ENCODE data around the gene SASS6. TPM values are rescaled to one million over a fixed set of nuclear protein-coding genes. Genes with fewer than 3 reads are reported as not detected.

SASS6 gene, protein sequence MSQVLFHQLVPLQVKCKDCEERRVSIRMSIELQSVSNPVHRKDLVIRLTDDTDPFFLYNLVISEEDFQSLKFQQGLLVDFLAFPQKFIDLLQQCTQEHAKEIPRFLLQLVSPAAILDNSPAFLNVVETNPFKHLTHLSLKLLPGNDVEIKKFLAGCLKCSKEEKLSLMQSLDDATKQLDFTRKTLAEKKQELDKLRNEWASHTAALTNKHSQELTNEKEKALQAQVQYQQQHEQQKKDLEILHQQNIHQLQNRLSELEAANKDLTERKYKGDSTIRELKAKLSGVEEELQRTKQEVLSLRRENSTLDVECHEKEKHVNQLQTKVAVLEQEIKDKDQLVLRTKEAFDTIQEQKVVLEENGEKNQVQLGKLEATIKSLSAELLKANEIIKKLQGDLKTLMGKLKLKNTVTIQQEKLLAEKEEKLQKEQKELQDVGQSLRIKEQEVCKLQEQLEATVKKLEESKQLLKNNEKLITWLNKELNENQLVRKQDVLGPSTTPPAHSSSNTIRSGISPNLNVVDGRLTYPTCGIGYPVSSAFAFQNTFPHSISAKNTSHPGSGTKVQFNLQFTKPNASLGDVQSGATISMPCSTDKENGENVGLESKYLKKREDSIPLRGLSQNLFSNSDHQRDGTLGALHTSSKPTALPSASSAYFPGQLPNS
- total RNA-seq, result 4.5 TPM in 2 replicates

GRCh38 chr1:100132566-100133477 lies at the start of gene SASS6, which contains the start of gene TRMT13:
Gene SASS6 (minus strand): TSS chr1:100132930. CDS start chr1:100132814, 116 bp downstream.
Gene TRMT13 (plus strand): TSS chr1:100133163. CDS start chr1:100133169, 6 bp downstream.
- peak; percentile 97 for DNase-seq (ENCODE audit: low read depth)

- no peak for DNase-seq (ENCODE audit: low read depth)
Observed at GRCh38 chr1:100178091-100178490, 45.4 kb upstream of the SASS6 start, which contains the start of gene LRRC39. Gene LRRC39 (minus strand): TSS chr1:100178256. CDS start chr1:100168516, 9,740 bp downstream.

GRCh38 chr1:100177295-100178041 lies 44.7 kb upstream of the SASS6 start:
- DNase-seq (ENCODE audit: low read depth), result no peak

DNA sequence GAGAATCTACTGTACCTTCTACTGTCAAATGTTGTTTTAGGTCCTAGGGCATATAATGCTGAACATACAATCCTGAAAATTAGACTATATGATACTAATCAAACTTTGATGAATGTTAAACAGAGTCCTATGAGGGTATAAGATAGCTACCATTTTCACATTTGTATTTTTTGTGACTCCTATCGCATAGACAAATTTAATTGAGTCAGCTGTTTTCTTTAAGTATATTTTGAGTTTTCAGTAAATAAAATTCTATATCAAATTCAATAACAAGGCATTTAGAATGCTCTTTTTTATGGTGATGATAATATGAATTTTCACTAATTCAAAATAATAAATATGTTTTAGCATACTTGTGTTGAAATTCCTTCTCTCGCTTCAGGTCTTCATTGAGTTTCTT lies 35.3 kb upstream of the SASS6 start:
- DNase-seq (ENCODE audit: low read depth), result no peak

DNA sequence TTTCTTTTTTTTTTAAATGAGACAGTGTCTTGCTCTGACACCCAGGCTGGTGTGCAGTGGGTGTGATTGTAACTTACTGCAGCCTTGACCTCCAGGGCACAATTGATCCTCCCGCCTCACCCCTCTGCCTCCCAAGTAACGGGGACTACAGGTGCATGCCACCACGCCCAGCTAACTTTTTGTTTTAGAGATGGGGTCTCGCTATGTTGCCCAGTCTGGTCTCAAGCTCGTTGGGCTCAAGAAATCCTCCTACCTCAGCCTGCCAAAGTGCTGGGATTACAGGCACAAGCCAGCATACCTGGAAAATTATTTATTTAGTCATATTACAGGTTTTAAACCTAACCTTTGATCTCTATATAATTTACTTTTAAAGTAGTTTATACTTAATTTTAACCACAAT lies 32.0 kb upstream of the SASS6 start:
- DNase-seq (ENCODE audit: low read depth), result no peak

GRCh38 chr1:100164216-100164615 lies 31.5 kb upstream of the SASS6 start:
- DNase-seq (ENCODE audit: low read depth), result no peak

GRCh38 chr1:100162881-100163280 lies 30.2 kb upstream of the SASS6 start:
- no peak for DNase-seq (ENCODE audit: low read depth)

DNA sequence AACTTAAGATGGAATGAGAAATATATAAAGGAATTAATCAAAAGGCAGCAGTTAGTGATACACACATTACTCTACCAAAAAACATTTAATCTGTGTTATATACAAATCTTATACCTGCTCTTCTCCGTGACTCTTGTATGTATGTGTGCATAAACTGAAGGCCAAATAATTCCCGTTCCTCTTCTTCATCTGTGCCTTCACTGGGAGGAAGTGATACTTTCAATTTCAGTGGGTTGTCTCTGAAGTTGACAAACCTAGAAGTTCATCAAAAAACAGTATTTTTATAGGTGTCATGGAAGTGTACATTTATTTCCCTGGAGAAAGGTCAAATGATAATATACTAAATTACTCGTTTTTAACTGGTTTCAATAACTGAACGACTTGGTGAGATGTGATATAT lies 19.5 kb upstream of the SASS6 start:
- no peak for DNase-seq (ENCODE audit: low read depth)

DNA sequence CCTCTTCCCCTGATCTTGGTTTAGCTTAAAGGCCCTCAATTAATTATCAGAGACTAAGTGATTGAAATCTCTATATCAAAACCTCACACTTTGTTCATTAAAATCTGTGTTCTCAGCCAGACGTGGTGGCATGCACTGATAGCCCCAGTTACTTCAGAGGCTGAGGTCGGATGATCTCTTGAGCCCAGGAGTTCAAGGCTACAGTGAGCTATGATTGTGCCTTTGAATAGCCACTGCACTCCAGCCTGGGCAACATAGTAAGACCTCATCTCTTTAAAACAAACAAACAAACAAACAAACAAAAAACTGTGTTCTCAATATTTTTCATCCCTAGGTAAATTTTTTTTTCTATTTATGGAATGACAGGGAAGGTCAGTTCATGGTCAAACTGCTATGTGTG lies 18.9 kb upstream of the SASS6 start:
- DNase-seq (ENCODE audit: low read depth), result no peak

DNA sequence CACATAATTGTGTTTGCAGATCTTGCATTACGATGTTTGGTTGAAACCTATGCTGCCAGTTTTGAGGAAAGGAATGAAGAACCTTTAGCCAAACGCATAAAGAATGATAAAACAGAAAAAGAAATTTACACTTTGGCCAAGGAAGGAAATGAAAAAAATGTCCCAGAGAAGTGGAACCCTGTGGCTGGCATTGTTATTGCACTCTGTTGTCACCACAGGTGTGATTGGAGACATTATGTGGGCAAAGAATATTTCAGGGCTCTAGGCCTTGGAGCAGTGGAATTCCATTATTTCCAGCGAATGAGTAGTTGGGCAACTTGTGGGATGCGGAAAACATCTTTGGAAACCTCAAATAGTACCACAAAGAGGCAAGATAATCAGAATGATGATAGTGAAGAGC lies 15.1 kb upstream of the SASS6 start:
- DNase-seq (ENCODE audit: low read depth), result no peak

DNA sequence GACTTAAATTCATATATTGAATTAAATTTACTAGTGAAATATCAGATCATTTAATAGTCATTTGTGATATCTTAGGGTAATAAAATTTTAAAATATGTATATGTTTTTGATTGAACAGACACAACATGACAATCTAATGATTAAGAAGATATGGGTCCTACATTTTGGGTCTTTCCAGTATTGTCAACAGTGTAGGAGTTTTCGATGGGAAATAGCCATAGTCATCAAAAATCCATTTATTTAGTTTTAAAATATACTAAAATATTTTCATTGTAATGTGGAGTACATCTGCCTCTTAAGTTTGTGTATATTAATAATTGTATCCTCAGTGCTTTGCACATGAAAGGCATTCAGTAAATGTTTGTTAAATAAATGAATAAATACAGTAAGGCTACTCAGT lies 14.2 kb upstream of the SASS6 start:
- no peak for DNase-seq (ENCODE audit: low read depth)

DNA sequence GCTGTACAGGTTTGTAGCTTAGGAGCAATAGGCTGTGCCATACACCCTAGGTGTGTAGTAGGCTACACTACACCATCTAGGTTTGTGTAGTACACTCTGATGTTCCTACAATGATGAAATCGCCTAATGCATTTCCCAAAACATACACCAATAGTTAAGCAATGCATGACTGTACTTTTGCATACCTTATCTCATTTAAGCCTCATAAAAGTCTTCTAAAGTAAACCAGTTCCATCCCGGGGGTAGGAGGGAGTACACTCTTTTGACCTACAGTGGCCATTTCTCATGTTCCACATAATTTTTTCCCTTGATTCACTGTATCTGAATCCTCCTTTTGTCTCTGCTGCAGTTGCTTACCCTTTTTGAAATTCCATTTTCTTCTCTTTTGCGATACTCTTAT lies 12.4 kb upstream of the SASS6 start:
- DNase-seq (ENCODE audit: low read depth), result no peak

DNA sequence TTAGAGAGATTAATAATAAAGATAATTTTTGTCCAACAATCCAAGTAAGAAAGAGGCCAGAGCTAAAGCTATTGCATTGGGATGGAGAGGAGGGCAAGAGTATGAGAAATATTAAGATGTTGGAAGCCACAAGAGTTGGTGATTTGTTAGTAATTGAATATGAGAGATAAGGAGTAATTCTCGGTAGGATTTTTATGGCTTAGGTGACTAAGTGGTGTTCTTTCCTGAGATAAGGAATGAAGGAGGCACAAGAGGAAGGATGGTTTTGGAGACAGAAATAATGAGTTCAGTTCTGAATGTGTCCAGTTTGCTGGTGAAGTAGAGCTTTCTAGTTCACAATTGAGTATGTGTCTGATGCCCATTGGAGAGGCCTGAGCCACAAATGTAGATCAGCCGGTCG lies 9.6 kb upstream of the SASS6 start:
- DNase-seq (ENCODE audit: low read depth), result no peak

DNA sequence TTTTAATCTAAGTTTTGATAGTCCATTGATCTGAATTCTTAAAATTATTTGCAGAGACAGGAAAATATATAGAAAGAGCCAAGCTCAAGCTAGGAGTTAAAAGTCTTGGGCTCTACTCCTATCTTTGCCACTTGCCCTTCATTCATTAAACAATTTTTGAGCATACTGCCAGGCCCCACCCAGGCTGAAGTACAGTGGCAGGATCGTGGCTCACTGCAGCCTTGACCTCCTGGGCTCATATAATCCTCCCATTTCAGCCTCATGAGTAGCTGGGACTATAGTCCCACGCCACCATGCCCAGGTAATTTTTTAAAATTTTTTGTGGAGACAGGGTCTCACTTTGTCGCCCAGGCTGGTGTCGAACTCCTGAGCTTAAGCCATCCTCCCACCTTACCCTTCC lies 8.5 kb upstream of the SASS6 start:
- DNase-seq (ENCODE audit: low read depth), result no peak

GRCh38 chr1:100137602-100138001 lies 4.9 kb upstream of the SASS6 start:
- DNase-seq (ENCODE audit: low read depth), result no peak

GRCh38 chr1:100134872-100135271 lies 2.1 kb upstream of the SASS6 start:
- DNase-seq (ENCODE audit: low read depth), result no peak

- DNase-seq (ENCODE audit: low read depth), result no peak
Observed at GRCh38 chr1:100131623-100132022, 1.1 kb downstream of the SASS6 start.

- DNase-seq (ENCODE audit: low read depth), result no peak
Observed at GRCh38 chr1:100130552-100131077, 2.1 kb downstream of the SASS6 start.

DNA sequence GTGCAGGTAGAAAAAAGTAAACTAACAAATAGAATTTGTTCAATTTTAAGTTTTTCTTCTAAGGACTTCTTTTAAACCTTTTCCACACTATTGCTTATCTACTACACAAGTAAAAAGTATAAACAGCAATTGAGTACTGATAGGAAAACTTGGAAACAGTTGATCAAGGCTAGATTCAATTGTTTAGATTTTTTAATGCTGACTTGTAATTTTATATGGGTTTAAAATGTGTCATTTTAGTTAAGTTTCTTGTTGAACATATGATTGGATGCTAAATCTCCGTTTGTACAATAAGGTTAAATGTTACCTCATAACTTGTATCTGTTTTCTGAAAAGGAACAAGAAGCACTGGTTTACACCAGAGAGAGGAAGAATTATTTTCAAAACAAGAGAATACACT lies 5.5 kb downstream of the SASS6 start:
- DNase-seq (ENCODE audit: low read depth), result no peak

DNA sequence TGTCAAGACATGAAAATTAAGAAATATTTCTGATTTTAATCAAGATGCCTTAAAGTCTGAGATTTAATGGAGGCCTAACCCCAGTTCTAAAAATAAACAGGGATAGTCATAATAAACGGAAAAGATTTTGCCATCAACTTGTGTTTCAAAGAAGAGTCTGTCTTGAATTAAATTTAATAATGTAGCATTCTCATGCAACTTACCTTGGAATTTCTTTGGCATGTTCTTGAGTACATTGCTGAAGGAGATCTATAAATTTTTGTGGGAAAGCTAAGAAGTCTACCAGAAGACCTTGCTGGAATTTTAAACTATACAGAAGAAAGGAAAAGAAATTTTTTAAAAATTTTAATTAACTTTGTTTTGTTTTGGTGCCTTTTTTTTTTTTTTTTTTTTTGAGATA lies 10.6 kb downstream of the SASS6 start:
- DNase-seq (ENCODE audit: low read depth), result no peak

GRCh38 chr1:100115524-100115923 lies 17.2 kb downstream of the SASS6 start:
- no peak for DNase-seq (ENCODE audit: low read depth)

All from renal cortical epithelial cell (primary cell).